CD1c-positive myeloid dendritic cell (primary cell): ENCODE results near the gene SLC9A3.
A peak's percentile ranks its signal among the peaks of the same experiment; 100 is the strongest.
"Not testable (repeated sequence)": the region's sequence is repeated elsewhere in the genome, so short reads cannot be mapped to it uniquely, and the experiment has no call there.

ENCODE experiments used
- DNase-seq: peaks from one replicate; pipeline ENCODE4 v3.0.0-alpha.2; 2016; ENCODE audit errors: extremely low spot score

Gene SLC9A3

GRCh38 chr5:525916-526315 is 1.7 kb upstream of the SLC9A3 start:
- DNase-seq: no peak

- DNase-seq: no peak
Observed at GRCh38 chr5:524973-525761, 918 bp upstream of the SLC9A3 start.

- DNase-seq: no peak
Observed at GRCh38 chr5:523441-524222, 617 bp downstream of the SLC9A3 start.

- no peak for DNase-seq
Observed at GRCh38 chr5:522899-523440, 1.3 kb downstream of the SLC9A3 start.

GRCh38 chr5:522116-522515 is 2.1 kb downstream of the SLC9A3 start:
- no peak for DNase-seq

DNA sequence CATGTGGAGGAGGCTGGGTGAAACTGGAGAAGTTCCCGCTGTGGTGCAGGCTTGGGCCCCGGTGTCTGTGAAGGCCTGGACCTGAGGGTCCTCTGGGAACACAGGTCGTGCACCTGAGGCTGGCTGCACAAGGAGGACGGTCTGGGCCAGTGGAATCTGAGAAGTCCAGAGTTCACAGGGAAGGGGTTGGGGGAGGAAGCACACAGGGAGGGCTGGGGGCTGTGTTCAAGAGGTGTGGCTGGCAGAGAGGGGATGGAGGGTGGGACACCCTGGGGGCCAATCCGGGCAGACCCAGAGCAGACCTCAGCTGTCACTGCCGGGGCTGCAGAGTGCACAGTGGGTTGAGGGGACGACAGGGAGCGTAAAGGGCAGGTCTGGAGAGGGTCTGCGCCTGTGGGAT is 2.6 kb downstream of the SLC9A3 start:
- no peak for DNase-seq

DNA sequence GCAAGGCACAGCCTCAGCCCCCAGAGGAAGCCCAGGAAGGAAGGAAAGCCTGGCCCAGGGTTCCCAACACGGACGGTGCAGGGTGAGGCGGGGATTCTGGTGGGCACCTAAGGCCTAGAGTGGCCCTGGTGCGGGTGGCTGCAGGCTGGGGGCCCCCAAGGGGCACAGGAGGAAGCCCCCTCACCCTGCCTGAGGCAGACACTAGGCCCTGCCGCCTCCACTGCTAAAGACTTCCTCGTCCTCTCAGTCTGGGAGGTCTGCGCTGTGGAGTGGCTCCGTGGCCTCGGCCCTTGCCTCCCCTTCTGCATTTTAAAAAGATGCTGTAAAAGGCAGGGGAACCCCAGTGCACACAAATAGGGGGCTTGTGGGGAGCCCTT is 3.4 kb downstream of the SLC9A3 start:
- DNase-seq: no peak

GRCh38 chr5:520196-520849 is 3.9 kb downstream of the SLC9A3 start:
- no peak for DNase-seq

DNA sequence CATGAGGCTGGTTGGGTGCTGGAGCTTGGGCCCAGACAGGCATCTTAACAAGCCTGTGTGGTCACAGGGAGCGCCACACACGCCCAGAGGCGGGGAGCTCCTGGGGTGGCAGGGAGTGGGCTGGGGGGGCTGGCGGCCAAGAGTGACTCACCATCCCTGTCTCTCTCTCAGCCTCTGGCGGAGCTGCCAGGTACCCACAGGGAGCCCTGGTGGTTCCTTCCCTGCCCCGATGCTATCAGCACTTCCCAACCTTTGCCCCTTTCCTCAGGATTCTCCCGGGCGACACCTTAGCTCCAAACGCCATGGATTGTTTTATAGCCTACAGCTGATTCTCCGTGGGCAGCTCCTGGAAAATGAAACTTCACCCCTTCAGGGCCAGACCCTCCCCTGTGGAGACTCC is 5.5 kb downstream of the SLC9A3 start:
- DNase-seq: no peak

DNA sequence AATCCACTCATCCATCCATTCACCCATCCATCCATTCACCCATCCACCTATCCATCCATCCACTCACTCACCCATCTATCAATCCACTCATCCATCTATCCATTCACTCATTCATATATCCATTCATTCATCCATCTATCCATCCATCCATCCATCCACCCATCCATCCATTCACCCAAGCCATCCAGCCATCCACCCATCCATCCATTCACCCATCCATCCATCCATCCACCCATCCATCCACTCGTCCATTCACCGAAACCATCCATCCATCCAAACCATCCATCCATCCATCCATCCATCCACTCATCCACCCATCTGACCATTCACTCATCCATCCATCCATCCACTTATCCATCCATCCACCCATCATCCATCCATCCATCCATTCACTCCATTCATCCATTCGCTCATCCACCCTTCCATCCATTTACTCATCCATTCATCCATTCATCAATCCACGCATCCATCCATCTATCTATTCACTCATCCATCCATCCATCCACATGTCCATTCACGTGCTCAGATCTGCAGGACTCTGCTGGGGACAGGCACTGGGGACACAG is 6.6 kb downstream of the SLC9A3 start:
- no peak for DNase-seq

- no peak for DNase-seq
Observed at GRCh38 chr5:516980-517379, 7.3 kb downstream of the SLC9A3 start.

DNA sequence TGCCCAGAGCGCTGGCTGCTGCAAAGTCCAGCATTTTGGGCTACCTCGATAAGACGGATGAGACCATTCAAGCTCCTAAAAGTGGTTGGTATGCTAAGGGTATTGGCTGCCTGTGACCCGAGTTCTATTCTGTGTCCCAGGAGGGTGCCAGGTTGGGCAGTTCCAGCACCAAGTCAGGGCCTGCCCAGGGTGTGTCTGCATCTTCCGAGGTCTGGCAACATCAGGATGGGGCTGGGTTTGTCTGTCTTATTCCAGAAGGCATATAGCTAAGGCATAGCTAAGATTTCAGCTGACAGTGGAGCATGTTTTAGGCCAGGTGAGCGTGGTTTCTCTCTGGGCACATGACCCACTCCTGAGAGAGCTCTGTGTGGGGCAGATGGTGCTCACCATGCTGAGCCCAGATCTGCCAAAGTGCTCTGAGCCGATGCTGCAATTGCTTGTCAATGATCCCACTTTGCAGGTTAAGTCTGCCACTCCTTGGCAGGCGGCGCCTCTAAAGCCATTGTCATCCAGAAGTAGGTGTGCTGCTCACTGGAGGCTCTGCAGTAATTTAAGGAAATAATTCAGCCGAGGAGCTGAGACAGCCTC is 7.8 kb downstream of the SLC9A3 start:
- no peak for DNase-seq

- no peak for DNase-seq
Observed at GRCh38 chr5:515273-515836, 8.9 kb downstream of the SLC9A3 start.

- peak; percentile 13 for DNase-seq
Observed at GRCh38 chr5:514673-515072, 9.6 kb downstream of the SLC9A3 start.

DNA sequence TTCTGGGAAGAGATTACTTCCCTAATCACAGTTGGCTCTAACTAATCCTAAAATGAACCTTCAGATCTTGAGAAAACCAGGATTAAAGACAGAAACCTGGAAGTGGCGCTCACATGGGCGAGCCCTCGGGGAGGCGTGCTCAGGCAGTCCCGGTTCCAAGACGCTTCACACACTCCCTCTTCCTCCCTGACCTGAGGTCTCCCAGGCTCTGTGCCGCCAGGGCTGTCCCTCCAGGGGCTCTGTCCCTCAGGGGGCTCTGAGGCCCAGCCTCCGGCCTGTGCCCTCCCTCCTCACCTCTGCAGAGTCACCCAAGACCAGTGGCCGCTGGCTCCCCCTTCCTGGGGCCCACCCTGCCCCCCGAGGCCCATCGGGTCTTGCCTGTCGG is 10.2 kb downstream of the SLC9A3 start:
- no peak for DNase-seq

GRCh38 chr5:513216-514100 is 10.8 kb downstream of the SLC9A3 start:
- peak; percentile 78 for DNase-seq

DNA sequence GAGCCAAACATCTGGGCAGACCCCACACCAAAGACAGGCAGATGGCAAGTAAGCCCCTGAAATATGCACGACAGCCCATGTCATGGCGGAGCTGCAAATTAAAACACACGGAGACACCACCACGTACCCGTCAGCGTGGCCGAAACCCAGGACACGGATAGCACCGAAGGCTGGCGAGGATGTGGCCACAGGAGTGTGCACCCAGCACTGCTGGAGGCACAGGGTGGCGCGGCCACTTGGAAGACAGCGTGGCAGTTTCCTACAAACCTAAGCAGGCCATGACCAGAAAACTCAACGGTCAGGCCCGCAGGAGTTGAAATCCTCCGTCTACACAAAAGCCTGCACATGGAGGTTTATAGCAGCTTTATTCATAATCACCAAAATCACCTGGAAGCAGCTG is 12.8 kb downstream of the SLC9A3 start:
- DNase-seq: no peak

- no peak for DNase-seq
Observed at GRCh38 chr5:510521-510920, 13.7 kb downstream of the SLC9A3 start.

- no peak for DNase-seq
Observed at GRCh38 chr5:509611-510185, 14.6 kb downstream of the SLC9A3 start.

GRCh38 chr5:507986-508575 is 16.2 kb downstream of the SLC9A3 start:
- not testable (repeated sequence) for DNase-seq
